Chondrocyte (in vitro differentiated cells): Measurements from ENCODE around the gene FBXO39. TPM values are rescaled to one million over a fixed set of nuclear protein-coding genes. Genes with fewer than 3 reads are reported as not detected.
A peak's percentile ranks its signal among the peaks of the same experiment; 100 is the strongest.
"Not testable (repeated sequence)": the region's sequence is repeated elsewhere in the genome, so short reads cannot be mapped to it uniquely, and the experiment has no call there.

Experiments used
- DNase-seq: peaks from one replicate; pipeline ENCODE4 v3.0.0; 2021; ENCODE audit warnings: mixed read lengths, low spot score
- H3K27ac Mint-ChIP-seq: one replicate; pipeline ENCODE4 v1.8.0; 2021; ENCODE audit warnings: mild to moderate bottlenecking, moderate library complexity, mixed read lengths; ENCODE audit not compliant: unreplicated experiment
- H3K27me3 Mint-ChIP-seq: 2 replicates; pipeline ENCODE4 v1.8.0; 2021; ENCODE audit warnings: low read depth, mixed read lengths
- H3K36me3 Mint-ChIP-seq: 2 replicates; pipeline ENCODE4 v1.8.0; 2021; ENCODE audit warnings: low read depth, mixed read lengths
- H3K4me1 Mint-ChIP-seq: 2 replicates; pipeline ENCODE4 v1.8.0; 2021; ENCODE audit warnings: low read depth, mild to moderate bottlenecking, mixed read lengths
- H3K4me3 Mint-ChIP-seq: one replicate; pipeline ENCODE4 v1.8.0; 2021; ENCODE audit warnings: mild to moderate bottlenecking, moderate library complexity, mixed read lengths; ENCODE audit not compliant: unreplicated experiment
- H3K9me3 Mint-ChIP-seq: 2 replicates; pipeline ENCODE4 v1.8.0; 2021; ENCODE audit warnings: low read depth, mixed read lengths
- long read RNA-seq: library from polyadenylated mRNA; stranded (forward); transcript quantifications from one replicate; pipeline ENCODE4 v2.0.0, GENCODE V29; 2021
- total RNA-seq: library from RNA; stranded (reverse); gene quantifications from 3 replicates; pipeline ENCODE4 v1.2.1, GENCODE V29; 2021
- TF ChIP-seq, protein P1 (sequence below): fragments of 200-600 bp; sonication (generic); IDR thresholded peaks from 2 replicates; pipeline ENCODE4 v1.5.0; 2021; ENCODE audit warnings: antibody characterized with exemption, mild to moderate bottlenecking, moderate library complexity

FBXO39 gene
- not detected in 3 replicates for total RNA-seq
- long read RNA-seq, result 0 reads

DNA sequence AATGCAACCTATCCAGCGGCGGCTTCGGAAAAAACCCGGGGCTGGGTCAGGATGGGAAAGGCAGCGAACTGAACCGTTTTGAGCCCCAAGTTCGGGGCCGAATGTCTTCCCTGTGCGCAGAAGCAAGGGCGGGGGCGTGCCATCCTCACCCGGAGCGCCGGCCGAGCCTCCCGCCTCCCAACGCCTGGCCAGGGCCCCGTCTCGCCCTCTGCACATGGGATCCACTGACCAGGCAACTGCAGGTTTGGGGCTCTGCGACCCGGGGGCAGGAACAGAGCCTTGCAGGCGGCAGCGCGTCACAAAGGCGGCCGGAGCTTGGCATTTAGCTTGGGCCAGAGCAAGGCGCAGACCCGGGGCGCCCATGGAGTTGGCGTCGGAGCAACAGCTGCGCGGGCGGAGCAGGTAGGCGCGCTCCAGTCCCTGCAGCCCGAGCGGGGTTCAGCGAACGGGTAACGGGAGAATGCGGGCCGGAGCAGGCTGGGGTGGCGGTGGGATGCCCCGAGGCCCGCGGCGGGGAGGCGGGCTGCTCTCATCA lies at the start of gene FBXO39:
FBXO39 (plus strand) TSS at position 345 of the 535 bp plus-strand sequence. CDS start 3,654 bp downstream, outside the sequence.
- TF ChIP-seq, protein P1, sequence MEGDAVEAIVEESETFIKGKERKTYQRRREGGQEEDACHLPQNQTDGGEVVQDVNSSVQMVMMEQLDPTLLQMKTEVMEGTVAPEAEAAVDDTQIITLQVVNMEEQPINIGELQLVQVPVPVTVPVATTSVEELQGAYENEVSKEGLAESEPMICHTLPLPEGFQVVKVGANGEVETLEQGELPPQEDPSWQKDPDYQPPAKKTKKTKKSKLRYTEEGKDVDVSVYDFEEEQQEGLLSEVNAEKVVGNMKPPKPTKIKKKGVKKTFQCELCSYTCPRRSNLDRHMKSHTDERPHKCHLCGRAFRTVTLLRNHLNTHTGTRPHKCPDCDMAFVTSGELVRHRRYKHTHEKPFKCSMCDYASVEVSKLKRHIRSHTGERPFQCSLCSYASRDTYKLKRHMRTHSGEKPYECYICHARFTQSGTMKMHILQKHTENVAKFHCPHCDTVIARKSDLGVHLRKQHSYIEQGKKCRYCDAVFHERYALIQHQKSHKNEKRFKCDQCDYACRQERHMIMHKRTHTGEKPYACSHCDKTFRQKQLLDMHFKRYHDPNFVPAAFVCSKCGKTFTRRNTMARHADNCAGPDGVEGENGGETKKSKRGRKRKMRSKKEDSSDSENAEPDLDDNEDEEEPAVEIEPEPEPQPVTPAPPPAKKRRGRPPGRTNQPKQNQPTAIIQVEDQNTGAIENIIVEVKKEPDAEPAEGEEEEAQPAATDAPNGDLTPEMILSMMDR, result no peak
- Mint-ChIP-seq H3K36me3 (peaks cover 7% of the 10 kb centered on the region), H3K27me3 (peaks cover 66% of the 10 kb centered on the region), H3K4me1 (no peaks in the 10 kb centered on the region), H3K4me3 (peak within 1 kb of the TSS; percentile 35), H3K9me3 (peaks cover 11% of the 10 kb centered on the region), H3K27ac (no peak within 1 kb of the TSS)
- no peak for DNase-seq

DNA sequence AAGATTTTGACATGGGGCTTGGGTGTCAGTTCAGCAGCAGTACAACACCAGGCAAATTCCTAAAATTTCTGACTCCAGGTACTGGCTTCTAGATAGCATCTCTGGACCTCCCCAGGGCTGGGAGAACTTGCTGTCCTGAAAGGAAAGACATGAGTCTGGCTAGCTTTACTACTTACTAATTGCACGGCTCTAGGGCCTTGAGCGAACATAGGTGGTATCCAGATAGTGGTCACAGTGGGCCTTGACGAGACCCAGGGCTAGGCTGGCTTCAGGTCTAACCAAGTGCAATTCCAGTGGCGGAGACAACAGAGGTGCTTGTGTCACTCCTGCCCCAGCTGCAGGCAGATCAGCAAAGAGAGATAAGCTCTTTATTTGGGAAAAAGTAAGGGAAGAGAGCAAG lies 46.5 kb upstream of the FBXO39 start:
- TF ChIP-seq, protein P1, result no peak
- Mint-ChIP-seq H3K27ac (no peak overlapping the region), H3K4me3 (no peak overlapping the region), H3K4me1 (no peaks in the 10 kb centered on the region), H3K27me3 (peaks cover 34% of the 10 kb centered on the region), H3K9me3 (peaks cover 9% of the 10 kb centered on the region), H3K36me3 (peaks cover 5% of the 10 kb centered on the region)
- no peak for DNase-seq

DNA sequence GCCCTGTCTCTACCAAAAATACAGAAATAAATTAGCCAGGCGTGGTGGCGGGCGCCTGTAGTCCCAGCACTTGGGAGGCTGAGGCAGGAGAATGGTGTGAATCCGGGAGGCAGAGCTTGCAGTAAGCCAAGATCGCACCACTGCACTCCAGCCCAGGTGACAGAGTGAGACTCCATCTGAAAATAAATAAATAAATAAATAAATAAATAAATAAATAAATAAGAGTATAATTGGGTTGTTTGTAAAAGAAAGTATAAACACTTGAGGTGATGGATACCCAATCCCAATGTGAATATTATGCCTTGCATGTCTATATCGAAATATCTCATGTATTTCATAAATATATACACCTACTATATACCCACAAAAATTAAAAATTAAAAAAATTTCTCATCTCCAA lies 29.4 kb upstream of the FBXO39 start:
- DNase-seq, H3K36me3 Mint-ChIP-seq, H3K27ac Mint-ChIP-seq, H3K4me1 Mint-ChIP-seq, H3K9me3 Mint-ChIP-seq, H3K4me3 Mint-ChIP-seq: not testable (repeated sequence)
- peaks cover 16% of the 10 kb centered on the region for H3K27me3 Mint-ChIP-seq

DNA sequence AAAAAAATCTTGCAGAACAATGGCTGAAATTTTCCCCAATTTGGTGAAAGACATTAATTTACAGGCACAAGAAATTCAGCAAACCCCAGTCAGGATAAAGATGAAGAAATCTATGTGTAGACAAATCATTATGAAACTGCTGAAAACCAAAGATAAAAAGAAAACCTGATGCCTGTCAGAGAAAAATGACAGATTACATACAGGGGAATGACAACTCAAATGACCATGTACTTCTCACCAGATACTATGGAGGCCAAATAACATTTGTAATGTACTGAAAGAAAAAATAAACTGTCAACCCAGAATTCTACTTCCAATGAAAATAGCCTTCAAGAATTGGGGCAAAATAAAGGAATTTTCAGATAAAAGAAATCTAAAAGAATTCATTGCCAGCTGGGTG lies 27.4 kb upstream of the FBXO39 start:
- H3K27ac Mint-ChIP-seq, result no peak overlapping the region
- H3K4me1 Mint-ChIP-seq, result peaks cover 22% of the 10 kb centered on the region
- no peaks in the 10 kb centered on the region for H3K36me3 Mint-ChIP-seq
- H3K27me3 Mint-ChIP-seq, result peaks cover 10% of the 10 kb centered on the region
- TF ChIP-seq, protein P1, result no peak
- DNase-seq, result no peak
- H3K9me3 Mint-ChIP-seq, result peaks cover 4% of the 10 kb centered on the region
- H3K4me3 Mint-ChIP-seq, result no peak overlapping the region

DNA sequence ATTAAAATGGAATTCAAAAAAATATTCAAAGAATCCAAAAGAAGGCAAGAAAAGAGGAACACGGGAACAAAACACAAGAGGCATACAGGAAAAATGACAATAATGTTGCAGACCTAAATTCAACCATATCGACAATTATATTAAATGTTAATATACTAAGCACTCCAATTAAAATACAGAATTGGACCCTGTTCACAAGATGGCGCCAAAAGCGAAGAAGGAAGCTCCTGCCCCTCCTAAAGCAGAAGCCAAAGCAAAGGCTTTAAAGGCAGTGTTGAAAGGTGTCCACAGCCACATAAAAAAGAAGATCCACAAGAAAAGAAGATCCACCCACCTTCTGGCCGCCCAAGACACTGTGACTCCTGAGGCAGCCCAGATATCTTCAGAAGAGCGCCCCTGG lies 26.5 kb upstream of the FBXO39 start:
- Mint-ChIP-seq H3K4me1 (peaks cover 25% of the 10 kb centered on the region), H3K9me3 (peaks cover 4% of the 10 kb centered on the region), H3K36me3 (no peaks in the 10 kb centered on the region), H3K27ac (no peak overlapping the region), H3K4me3 (no peak overlapping the region), H3K27me3 (peaks cover 7% of the 10 kb centered on the region)
- TF ChIP-seq, protein P1, result no peak
- no peak for DNase-seq
